ENCODE data around the gene LRRC30. TPM values are rescaled to one million over a fixed set of nuclear protein-coding genes. Genes with fewer than 3 reads are reported as not detected.

Gene LRRC30
- total RNA-seq, 1 experiment from 2014 or later: not detected

DNA sequence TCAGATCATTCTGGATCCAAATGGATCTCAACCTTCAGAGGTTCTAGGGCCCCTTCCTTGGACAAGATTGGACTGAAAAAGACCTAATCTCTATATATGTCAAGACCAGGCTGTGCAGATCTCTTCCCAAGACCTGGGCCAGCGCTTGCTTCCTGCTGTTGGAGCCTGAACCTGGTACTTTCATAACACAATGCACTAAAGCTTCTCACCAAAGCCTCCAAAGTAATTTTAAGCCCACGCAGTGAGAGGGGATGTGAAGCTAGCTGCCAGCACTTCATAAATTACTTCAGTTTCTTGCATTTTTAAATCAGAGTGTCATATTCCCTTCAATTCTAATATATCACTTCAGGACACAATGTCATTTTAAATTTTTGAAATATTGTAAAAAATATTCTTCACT is 50.7 kb downstream of the LRRC30 start:
- no peak overlapping the region for H3K9ac ChIP-seq (ENCODE audit: low read length)
- ChIA-PET POLR2A (no interaction called here), CTCF (no interaction called here), RAD21 (ENCODE audit: low non-redundant PET in 1 of 2, low total read pairs in 2 of 2, uncharacterized antibody in 2 of 2, unreplicated experiment in 2 of 2) (no interaction called here)
- H3K4me2 ChIP-seq (ENCODE audit: low read length): no peak overlapping the region
- BruUV-seq (replicated peaks): no TSS peak
- H2AFZ ChIP-seq (ENCODE audit: low read depth, low read length, poor library complexity, severe bottlenecking): no peak overlapping the region
- no peak for TF ChIP-seq TCF7L2 (IDR thresholded peaks at IDR 0.05; ENCODE audit: borderline replicate concordance, extremely low read depth, insufficient read depth, insufficient read length)
- TF ChIP-seq RAD21 (IDR thresholded peaks at IDR 0.05; ENCODE audit: low read depth): no peak
- no peak for TF ChIP-seq SP1 (IDR thresholded peaks at IDR 0.05; ENCODE audit: low read depth)
- no peak for TF ChIP-seq SRF (IDR thresholded peaks at IDR 0.05; ENCODE audit: low read depth)
- TF ChIP-seq EZH2phosphoT487 (IDR thresholded peaks at IDR 0.05; ENCODE audit: borderline replicate concordance): no peak
- TF ChIP-seq, protein P1, sequence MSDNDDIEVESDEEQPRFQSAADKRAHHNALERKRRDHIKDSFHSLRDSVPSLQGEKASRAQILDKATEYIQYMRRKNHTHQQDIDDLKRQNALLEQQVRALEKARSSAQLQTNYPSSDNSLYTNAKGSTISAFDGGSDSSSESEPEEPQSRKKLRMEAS (IDR thresholded peaks at IDR 0.05): no peak
- TF ChIP-seq EGR1 (IDR thresholded peaks at IDR 0.05; ENCODE audit: low read depth): no peak
- TF ChIP-seq ZFX (IDR thresholded peaks at IDR 0.05): no peak
- TF ChIP-seq CBX3 (IDR thresholded peaks at IDR 0.05; ENCODE audit: low read depth): no peak
- TF ChIP-seq SIN3A (IDR thresholded peaks at IDR 0.05; ENCODE audit: low read depth): no peak
- no peak for TF ChIP-seq CEBPB (IDR thresholded peaks at IDR 0.05; ENCODE audit: low read depth)
- no peak for TF ChIP-seq ELF1 (IDR thresholded peaks at IDR 0.05; ENCODE audit: borderline replicate concordance, low read depth)
- no peak for TF ChIP-seq FOSL1 (IDR thresholded peaks at IDR 0.05; ENCODE audit: low read depth)
- peaks cover 0 to 10% of the 10 kb centered on the region in 2 experiments; a peak in 2 of 4 replicates for H3K9me3 ChIP-seq (ENCODE audit: control insufficient read depth in 1 of 2, insufficient read depth in 1 of 2, low read depth in 1 of 2, low read length in 2 of 2)
- H3K36me3 ChIP-seq (ENCODE audit: control insufficient read depth in 1 of 2, insufficient read depth in 2 of 2, low read length in 2 of 2): no peaks in the 10 kb centered on the region
- no peaks in the 10 kb centered on the region for H4K20me1 ChIP-seq (ENCODE audit: insufficient read depth)
- DNase-seq (ENCODE audit: low read depth, low spot score) (no peak), ATAC-seq (no peak)
- intact Hi-C loops (cut with micrococcal nuclease): no loop called here
- no peaks in the 10 kb centered on the region for H3K4me1 ChIP-seq (ENCODE audit: control insufficient read depth in 1 of 2, insufficient read depth in 2 of 2, low read length in 2 of 2)
- H3K79me2 ChIP-seq (ENCODE audit: insufficient read depth, low read length): no peaks in the 10 kb centered on the region
- no peaks in the 10 kb centered on the region for H3K9me2 ChIP-seq (ENCODE audit: insufficient read depth)
- no peak overlapping the region for H3K4me3 ChIP-seq (replicated peaks in 1 of 2; ENCODE audit: low read depth in 1 of 2, low read length in 2 of 2)
- no peak overlapping the region for H3K27ac ChIP-seq (ENCODE audit: low read depth, low read length)
- H3K27me3 ChIP-seq (ENCODE audit: insufficient read depth, low read length): no peaks in the 10 kb centered on the region

Other genes with a start within 250 kb of the LRRC30 start
- gene LAMA1, start 113.3 kb upstream of the LRRC30 start, total RNA-seq (2021; ENCODE audit: unreplicated experiment): 0.05 TPM

All from HCT116 (cell line).